NCI-H446 (cell line): ENCODE measurements around the gene CALML5.

Source experiments
- DNase-seq, 2 experiments: peaks; one replicate each; lab custom pipeline; 2025; lab: John Stamatoyannopoulos, UW

The CALML5 gene

GRCh38 chr10:5500910-5501309, 1.5 kb upstream of the CALML5 start:
- no peak for DNase-seq

GRCh38 chr10:5500162-5500670, 846 bp upstream of the CALML5 start:
- no peak for DNase-seq

GRCh38 chr10:5498791-5499492, 428 bp downstream of the CALML5 start:
- no peak for DNase-seq

DNA sequence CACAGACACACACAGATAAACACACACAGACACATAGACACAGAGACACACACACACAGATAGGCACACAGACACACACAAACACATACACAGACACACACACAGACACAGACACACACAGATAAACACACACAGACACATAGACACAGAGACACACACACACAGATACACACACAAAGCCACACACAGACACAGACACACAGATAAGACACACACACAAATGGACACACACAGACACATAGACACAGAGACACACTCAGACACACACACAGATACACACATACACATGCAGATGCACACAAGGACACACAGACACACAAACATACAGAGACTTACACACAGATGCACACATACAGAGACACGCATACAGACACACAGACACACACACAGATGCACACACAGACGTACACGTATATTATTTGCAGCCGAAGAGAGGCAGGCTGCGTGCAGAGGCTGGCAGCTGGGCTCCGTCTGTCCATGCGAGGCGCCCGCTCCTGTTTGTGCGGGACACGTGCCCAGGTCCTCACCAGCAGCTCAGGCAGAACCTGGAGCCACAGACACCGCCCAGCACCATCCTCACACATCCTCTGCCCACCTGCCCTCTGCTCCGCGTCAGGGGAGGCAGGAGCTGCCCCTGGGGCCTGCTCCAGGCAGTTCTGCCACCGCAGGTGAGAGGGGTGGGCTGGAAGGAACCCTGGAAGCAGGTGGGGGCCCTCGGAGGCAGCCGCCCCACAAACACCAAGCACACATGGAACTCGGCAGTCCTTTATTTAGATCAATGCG, 1.2 kb downstream of the CALML5 start:
- no peak for DNase-seq

DNA sequence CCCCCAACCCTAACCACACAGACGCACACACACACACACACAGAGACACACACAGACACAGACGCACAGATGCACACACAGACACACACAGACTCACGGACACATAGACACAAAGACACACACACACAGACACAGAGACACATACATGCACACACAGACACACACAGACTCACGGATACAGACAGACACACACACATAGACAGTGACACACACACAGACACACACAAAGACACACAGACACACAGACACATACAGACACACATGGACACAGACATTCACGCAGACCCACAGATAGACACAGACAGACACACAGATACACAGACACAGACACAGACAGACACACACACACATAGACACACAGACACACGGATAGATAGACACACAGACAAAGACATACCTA, 2.1 kb downstream of the CALML5 start:
- no peak for DNase-seq

GRCh38 chr10:5496261-5497250, 2.8 kb downstream of the CALML5 start:
- DNase-seq: no peak

- DNase-seq: no peak
These were observed 4.8 kb downstream of the CALML5 start for GRCh38 chr10:5494611-5495010.

DNA sequence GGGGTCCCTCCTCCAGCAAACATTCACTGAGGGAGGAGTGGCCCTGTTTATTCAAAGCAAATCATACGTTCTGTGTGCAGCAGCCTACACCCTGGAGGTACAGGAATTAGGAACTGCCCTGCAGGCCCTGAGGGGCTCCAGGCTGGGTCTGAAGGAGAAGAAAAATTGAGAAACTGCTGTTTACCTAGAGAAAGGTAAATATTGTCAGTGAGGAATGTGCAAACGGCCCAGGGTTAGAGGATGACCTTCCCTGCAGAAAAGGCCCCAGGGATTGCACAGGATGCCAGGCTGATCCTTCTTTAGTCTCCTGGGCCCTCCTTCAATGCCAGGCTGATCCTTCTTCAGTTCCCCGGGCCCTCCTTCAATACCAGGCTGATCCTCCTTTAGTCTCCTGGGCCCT, 5.7 kb downstream of the CALML5 start:
- no peak for DNase-seq

DNA sequence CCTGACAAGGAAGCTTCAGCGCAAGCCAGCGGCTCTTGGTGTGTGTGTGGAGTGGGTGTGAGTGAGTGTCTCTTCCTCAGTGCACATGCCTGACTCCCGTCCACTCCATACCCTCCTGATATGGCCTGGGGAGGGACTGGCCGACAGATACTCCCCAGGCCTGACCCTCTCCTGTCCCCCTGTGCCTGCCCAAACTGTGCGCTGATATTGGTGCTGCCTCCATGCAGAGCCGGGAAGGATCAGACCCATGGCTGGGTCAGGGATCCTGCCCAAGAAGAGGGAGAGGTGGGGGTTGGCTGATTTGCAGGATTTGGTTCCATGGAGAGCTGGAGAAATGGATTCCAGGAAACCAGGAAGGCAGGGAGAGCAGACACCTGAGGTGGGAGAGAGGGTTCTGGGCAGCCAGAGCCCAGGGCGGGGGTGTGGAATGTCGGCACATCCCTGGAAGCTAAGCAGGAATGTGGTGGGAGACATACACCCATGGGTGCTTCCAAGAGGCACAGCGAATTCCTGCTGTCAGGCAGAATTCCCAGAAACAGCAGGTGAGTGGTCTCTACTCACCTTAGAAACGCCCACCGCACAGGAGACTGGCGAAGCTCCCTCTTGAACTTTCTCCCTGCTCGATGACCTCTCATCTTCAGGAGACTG, 6.3 kb downstream of the CALML5 start:
- DNase-seq: no peak

DNA sequence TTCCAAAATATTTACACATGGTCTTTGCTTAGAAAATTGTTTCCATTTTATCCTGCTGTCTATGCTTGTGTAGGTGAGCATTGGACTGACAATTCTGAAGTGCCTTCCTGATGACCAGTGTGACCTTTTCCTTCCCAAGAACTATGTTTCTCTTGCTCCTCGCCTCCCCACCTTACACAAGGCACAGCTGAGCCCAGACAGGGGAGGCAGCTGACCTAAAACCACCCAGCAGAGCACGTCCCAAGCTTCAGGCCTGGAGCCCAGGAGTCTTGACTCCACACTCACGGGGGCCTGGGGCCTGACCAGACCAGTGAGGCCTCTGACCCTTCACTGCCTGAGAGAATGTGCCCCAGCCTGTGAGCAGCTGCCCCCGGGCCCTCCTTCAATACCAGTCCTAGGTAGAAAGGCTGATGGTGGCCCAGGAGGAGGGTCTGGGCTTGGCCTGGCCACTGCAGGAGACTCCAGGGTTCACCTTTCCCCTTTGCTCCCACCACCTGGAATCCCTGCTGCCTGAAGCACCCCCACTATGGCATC, 7.0 kb downstream of the CALML5 start:
- no peak for DNase-seq

DNA sequence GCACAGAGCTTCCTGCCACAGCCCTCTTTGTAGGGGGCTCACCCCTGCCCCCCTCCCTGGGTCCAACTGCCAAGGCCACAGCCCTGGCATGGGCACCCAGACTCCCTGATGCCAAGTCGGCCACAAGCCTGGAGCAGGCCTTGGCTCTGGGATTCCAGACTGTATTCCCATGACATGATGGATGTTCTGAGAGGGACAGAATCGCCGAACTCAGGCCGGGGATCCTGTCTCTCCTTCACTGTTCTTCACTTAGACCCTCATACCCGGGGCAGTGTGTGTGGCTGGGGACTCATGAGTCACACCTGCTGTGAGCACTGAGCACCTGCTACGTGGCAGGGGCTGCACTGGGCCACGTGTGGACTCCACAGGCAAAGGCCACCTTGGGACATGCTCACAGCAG, 7.9 kb downstream of the CALML5 start:
- no peak for DNase-seq

GRCh38 chr10:5490698-5491464, 8.5 kb downstream of the CALML5 start:
- DNase-seq: no peak

GRCh38 chr10:5490032-5490431, 9.3 kb downstream of the CALML5 start:
- no peak for DNase-seq

- no peak for DNase-seq
These were observed 10.9 kb downstream of the CALML5 start for GRCh38 chr10:5488272-5489161.

GRCh38 chr10:5486853-5487235, 12.5 kb downstream of the CALML5 start:
- no peak for DNase-seq

DNA sequence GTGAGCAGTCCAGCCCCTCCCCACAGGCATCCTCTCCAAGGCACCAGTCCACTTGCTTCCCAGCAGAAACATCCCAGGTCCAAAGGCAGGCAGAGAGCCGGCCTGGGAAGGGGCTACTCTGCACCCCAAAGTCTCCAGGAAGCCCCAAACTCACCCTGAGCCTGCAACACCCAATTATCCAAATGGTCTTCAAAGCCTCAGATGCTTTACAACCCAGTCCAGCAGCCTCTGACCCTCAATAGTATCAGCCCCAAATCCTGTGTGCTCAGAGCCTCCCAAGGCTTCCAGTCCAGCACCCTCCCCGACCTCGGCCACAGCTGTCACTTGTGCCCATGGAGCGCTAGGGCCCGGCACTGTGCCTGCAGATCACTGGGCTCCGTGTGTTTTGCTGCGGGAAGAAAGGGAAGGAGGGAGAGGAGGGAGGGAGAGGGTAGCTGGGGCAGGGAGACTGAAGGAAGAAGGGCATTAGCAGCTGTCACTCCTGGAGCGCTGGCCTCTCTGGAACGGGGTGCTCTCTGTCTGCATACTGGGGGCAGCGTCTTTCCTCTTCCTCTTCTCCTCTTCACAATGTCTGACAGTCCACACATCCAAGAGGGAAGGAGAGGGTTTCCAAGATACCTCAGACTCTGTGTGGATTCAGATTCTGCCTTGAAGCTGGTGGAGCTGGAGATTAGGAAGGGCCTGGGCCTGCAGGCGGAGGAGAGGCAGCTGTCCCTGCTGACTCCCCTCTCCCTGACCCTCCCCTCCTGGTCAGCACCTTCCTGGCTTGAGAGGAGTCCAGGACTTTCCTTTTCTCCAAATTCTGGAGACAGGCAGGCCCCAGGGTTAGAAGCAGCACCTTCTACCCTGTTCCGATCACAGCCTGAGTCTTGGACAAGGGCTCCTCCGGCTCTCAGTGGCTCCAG, 13.2 kb downstream of the CALML5 start:
- no peak for DNase-seq

DNA sequence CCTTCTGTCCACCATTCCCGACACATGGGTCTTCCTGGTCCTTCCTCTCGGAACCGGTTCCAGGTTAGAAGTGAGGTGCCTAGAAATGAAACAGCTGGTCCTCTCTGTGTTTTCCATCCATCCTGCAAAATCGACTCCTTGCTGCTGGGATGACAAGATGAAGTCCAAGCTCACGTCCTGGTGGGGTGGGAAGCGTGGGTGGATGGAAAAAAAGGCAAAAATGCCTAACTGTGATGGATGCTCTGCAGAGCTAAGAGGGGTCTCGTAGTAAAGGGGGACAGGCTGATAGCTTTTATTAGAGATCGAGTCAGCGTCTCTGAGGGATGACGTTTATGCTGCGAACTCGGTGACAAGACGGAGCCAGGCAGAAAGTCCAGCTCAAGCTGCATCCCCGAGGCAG, 14.1 kb downstream of the CALML5 start:
- no peak for DNase-seq

DNA sequence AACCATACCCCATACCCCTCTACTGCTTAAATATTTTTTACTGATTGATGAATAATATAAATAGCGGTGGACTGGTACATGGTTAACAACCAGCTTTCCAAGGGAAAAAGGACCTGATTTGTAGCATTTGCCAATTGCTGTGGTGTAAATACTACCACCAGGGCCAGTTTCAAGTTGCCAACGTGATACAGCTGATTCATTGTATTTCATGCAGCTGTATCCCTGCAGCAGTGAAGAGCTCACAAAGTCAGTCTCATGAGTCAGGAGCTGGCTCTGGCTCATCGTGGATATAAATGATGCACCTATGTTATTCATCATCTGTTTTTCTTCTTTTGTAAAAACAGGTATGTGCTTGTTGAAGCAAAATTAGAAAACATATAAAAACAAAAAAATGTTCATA, 15.2 kb downstream of the CALML5 start:
- DNase-seq: no peak

- DNase-seq: no peak
These were observed 17.4 kb downstream of the CALML5 start for GRCh38 chr10:5482016-5482415.
